Purkinje cell (primary cell): ENCODE measurements around the gene RBMY1B. TPM values are rescaled to one million over a fixed set of nuclear protein-coding genes. Genes with fewer than 3 reads are reported as not detected.

Source experiments
- polyA plus RNA-seq: library from polyadenylated mRNA; unstranded; fragments of >200 nt; fragmentation: Nextera tagmentation; gene quantifications from 2 replicates; pipeline ENCODE4 v1.2.1, GENCODE V29; 2014

RBMY1B gene
- not detected in 2 replicates for polyA plus RNA-seq

DNA sequence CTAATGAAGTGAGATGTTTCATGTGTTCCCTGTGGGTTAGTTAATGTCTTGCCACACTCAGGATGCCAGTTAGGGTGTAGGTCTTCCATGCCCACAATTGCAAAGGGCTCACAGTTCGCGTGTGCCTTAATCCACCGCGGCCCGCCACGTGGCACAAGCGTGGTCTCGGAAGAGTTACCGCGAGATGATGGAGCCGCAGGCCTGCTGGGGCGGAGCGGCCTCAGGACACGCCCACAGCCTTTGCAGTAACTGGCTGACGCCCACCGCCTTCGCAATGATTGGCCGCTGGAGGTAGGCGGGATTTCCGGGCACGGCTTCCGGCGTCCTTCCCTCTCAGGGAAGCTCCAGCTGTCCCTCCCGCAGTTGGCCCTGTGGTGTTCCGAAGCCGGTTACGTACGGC is at the start of gene RBMY1B:
Gene RBMY1B (plus strand): TSS at position 301 of the 400 bp plus-strand sequence. CDS start 2,013 bp downstream, outside the sequence.

DNA sequence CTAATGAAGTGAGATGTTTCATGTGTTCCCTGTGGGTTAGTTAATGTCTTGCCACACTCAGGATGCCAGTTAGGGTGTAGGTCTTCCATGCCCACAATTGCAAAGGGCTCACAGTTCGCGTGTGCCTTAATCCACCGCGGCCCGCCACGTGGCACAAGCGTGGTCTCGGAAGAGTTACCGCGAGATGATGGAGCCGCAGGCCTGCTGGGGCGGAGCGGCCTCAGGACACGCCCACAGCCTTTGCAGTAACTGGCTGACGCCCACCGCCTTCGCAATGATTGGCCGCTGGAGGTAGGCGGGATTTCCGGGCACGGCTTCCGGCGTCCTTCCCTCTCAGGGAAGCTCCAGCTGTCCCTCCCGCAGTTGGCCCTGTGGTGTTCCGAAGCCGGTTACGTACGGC is 23.4 kb downstream of the RBMY1B start, which contains the start of gene RBMY1A1:
Gene RBMY1A1 (plus strand): TSS at position 301 of the 400 bp plus-strand sequence. CDS start 2,013 bp downstream, outside the sequence.

Other genes with a start within 250 kb of the RBMY1B start
- gene RBMY1A1, start 23.5 kb downstream of the RBMY1B start, polyA plus RNA-seq, result not detected in 2 replicates